ENCODE data around the gene LPP. TPM values are rescaled to one million over a fixed set of nuclear protein-coding genes. Genes with fewer than 3 reads are reported as not detected.

LPP gene
- polyA plus RNA-seq, 3 donors = 26.4 to 31.9 (median 28.6) TPM

DNA sequence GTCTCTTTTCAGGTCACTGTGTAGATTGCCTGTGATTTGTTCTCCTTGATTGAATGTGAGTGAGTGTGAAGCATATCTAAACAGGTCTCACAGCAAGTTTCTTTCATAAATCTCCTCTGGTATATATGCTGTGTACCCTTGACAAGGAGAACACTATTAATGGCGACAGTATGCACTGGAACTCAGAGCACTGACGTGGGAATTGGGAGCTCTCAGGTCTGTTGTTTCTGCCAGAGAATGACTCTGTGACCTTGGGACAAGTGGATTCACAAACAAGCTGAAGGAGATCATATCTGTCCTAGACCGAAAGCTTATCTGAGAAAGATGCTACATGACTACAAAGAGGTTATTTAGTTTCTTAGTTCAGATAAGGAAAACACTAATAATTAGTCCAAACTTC, 691.6 kb downstream of the LPP start:
- no peak for DNase-seq (ENCODE audit: extremely low read depth in 1 of 11, low read depth in 9 of 11, low spot score in 4 of 11)

- no peak for DNase-seq (ENCODE audit: extremely low read depth in 1 of 11, low read depth in 9 of 11, low spot score in 4 of 11)
Measured at GRCh38 chr3:188848947-188849346, 695.0 kb downstream of the LPP start.

- no peak for DNase-seq (ENCODE audit: extremely low read depth in 1 of 11, low read depth in 9 of 11, low spot score in 4 of 11)
Measured at GRCh38 chr3:188853856-188854771, 700.2 kb downstream of the LPP start.

- DNase-seq (ENCODE audit: extremely low read depth in 1 of 11, low read depth in 9 of 11, low spot score in 4 of 11) = no peak
Measured at GRCh38 chr3:188854772-188855149, 700.8 kb downstream of the LPP start.

GRCh38 chr3:188855675-188856074, 701.7 kb downstream of the LPP start:
- no peak for DNase-seq (ENCODE audit: extremely low read depth in 1 of 11, low read depth in 9 of 11, low spot score in 4 of 11)

DNA sequence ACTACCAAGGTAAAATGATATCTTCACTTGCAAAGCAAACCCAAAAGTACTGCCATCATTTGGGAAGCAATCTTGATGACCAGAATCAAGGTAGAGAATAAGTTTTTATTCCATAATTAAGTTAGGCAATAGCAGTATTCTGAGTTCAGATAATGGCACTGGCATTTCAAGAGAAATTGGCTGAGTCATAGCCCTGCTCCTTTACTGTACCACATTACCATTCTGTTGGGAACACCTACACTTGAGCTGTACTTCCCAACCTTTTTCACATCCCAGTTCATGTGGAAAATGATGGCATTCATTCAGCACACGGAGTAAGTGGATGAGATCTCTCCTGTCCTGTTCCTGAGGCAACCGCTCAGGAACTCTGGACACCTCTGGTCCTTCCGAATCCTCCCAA, 706.2 kb downstream of the LPP start:
- DNase-seq (ENCODE audit: extremely low read depth in 1 of 11, low read depth in 9 of 11, low spot score in 4 of 11) = no peak

- DNase-seq (ENCODE audit: extremely low read depth in 1 of 11, low read depth in 9 of 11, low spot score in 4 of 11) = no peak
Measured at GRCh38 chr3:188861842-188862744, 708.1 kb downstream of the LPP start.

- DNase-seq (ENCODE audit: extremely low read depth in 1 of 11, low read depth in 9 of 11, low spot score in 4 of 11) = no peak
Measured at GRCh38 chr3:188863999-188864406, 710.0 kb downstream of the LPP start.

DNA sequence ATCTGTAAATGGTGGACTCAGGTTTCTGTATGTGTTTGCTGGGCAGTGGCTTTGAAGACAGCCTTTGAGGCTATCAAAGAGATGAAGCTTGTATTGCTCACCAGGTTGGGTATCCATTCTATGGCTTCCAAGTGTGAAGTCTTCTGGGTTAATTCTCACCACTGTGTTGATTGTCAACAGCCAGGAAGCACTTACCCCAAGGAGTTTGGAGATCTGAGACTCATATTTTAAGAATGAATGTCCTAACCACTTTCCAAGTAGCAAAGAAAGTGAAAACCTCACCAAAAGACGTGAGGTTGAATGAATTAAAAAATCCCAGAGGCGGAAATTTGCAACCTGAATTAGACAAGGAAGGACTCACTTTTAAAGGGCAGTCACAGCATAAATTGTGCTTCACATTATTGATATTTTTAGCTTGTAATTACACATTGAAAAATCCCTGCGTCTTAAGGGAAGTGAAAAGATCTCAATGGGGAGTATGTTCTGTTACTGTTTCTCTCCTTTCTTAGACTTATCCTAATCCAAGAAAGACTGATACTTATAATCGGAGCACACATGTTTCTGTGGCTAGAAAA, 713.8 kb downstream of the LPP start:
- DNase-seq (ENCODE audit: extremely low read depth in 1 of 11, low read depth in 9 of 11, low spot score in 4 of 11) = no peak

DNA sequence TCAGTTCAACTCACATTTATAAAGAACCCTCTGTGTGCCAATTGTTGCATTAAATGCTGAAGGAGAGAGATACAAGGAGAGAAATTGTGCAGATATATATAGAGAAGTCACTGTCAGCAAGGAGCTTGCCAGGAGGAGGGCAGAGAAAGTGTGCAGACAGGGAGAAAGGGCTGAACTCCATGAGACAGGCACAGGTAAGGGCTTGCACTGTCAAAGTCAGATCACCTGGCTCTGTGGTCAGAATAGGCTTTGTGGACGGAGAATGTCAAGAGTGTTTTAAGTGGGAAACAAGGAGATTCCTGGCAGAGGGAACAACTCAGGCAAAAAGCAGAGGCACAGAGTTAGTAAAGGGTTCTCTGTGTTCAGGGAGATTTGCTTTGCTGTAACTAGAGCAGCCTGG, 714.8 kb downstream of the LPP start:
- DNase-seq (ENCODE audit: extremely low read depth in 1 of 11, low read depth in 9 of 11, low spot score in 4 of 11) = no peak

DNA sequence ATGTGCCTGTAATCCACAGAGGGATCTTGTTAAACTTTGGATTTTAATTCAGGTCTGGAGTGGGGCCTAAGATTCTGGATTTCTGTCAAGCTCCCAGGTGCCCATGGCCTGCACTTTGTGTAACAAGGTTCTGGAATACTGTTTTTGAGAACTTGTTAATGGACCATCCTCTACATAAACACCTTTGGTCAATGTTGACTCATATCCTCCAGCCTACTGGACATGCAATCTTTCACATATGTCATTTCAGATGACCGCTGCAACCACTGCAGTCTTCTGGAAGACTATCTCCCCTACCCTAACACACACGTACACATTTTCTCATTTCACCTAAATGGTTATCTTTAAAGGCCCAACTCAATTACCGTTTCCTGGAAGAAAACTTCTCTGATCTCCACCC, 715.7 kb downstream of the LPP start:
- DNase-seq (ENCODE audit: extremely low read depth in 1 of 11, low read depth in 9 of 11, low spot score in 4 of 11) = no peak

DNA sequence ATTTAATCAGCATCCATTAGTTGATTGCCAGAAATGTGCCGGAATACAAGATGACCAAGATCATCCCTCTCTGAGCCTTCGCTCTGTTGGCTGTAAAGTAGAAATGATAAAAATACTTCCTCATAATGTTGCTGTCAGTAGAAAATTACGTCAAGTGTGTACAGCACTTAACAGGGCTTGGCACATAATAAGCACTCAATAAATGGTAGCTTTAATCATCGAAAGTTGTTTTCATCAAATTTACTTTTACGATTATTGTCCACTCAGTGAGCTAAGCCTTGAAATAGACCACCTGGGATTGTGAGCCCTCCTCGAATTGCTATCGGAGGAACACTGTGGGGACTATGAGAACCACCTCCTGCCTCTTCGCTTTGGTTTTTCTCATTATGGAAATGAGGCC, 716.5 kb downstream of the LPP start:
- no peak for DNase-seq (ENCODE audit: extremely low read depth in 1 of 11, low read depth in 9 of 11, low spot score in 4 of 11)

- no peak for DNase-seq (ENCODE audit: extremely low read depth in 1 of 11, low read depth in 9 of 11, low spot score in 4 of 11)
Measured at GRCh38 chr3:188874576-188874975, 720.6 kb downstream of the LPP start.

DNA sequence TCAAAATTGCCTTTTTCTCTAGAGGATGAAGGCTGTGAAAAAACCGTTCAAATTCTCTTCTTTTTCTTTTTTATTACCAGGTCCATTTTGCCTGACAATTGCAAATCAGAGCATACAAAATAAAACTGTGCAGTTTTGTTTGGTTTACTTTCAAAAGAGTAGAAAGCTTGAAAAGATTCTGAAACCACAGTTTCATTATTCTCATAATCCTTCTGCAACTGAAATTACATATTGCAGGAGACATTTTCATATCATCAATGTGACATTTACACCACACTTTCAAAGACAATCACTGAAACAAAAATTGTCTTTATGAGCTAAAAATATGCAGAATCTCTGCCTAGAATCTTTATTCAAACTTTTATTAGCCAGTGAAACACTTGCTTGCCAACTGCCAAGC, 721.5 kb downstream of the LPP start:
- no peak for DNase-seq (ENCODE audit: extremely low read depth in 1 of 11, low read depth in 9 of 11, low spot score in 4 of 11)

DNA sequence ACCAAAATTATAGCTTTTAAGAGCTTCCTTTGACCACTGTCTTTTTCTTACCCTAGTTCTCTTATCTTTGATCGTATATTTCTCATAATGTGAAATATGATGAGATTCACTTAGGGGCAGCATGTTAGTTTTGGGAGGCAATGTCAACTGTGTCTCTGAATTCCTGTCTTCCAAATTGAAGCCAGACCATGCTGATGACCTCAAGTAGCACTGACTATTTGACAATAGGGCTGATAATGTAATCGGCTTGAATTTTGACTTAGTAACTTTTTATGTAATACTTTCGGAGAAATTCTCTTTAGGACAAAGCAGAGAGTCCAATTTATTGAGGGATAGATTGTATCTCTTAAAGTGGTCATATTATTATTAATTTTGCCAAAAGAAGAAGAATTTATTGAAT, 722.4 kb downstream of the LPP start:
- DNase-seq (ENCODE audit: extremely low read depth in 1 of 11, low read depth in 9 of 11, low spot score in 4 of 11) = no peak

DNA sequence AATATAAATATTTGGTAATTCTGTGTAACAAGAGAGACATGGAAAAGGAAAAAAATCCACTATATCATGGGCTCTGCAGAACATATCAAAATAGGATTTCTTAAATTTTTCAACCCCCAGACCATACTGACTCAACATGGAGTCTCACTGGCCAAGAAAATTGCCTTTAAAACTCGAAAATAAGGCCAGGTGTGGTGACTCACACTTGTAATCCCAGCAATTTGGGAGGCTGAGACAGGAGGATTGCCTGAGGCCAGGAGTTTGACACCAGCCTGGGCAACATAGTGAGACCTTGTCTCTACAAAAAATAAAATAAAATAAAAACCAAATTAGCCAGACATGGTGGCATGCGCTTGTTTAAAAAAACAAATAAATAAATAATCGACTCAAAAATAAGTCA, 723.4 kb downstream of the LPP start:
- no peak for DNase-seq (ENCODE audit: extremely low read depth in 1 of 11, low read depth in 9 of 11, low spot score in 4 of 11)

DNA sequence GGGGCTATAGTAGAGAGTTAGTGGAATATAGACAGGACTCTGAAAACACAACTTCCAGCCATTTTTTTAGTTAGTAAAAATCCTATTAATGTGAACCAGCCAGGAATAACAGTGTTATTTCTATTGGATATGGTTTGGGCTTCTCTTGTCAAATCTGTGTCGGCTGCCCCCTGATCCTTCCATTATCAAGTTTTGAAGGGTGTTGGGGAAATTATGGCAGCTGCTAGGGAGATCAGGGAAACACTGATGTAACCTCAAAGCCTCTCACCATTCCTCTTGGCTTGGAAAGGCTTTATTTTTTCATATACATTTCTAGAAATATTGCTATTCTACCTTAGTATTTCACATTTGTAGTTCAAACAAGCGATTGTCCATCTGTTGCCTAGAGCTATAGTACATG, 724.1 kb downstream of the LPP start:
- DNase-seq (ENCODE audit: extremely low read depth in 1 of 11, low read depth in 9 of 11, low spot score in 4 of 11) = no peak

DNA sequence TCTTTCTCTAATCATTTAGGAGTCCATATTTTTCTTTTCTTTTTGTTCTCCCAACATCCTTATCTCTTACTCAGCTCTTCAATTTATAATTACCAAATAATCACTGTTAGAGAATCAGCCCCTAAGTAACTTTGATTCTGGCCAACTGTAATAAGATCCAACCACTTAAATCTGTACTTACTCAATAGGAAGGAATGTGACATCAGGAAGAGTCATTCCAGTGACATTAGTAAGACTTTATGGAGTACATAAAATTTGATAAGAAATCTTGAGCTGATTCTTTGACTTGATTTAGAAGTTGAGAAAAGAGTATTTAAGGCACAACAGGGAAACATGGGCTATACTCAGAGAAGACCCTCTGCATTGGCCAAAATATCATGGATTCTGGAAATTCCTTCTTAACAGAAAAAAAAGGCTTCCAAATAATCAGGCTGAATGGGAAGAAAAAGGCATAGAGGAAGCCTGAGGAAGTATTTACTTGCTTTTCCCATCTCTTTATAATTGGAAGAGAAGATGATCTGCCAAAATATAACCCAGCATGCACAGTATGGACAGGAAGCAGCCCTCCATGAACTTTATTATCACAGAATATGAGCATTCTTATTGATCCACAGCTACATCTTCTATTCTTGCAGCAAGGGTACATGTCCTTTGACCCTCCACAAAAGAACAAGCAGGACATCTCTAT, 728.1 kb downstream of the LPP start:
- no peak for DNase-seq (ENCODE audit: extremely low read depth in 1 of 11, low read depth in 9 of 11, low spot score in 4 of 11)

- DNase-seq (ENCODE audit: extremely low read depth in 1 of 11, low read depth in 9 of 11, low spot score in 4 of 11) = no peak
Measured at GRCh38 chr3:188884299-188885043, 730.5 kb downstream of the LPP start.

All from renal cortex interstitium (tissue), 11 donors.